HepG2 (cell line): ENCODE results near the gene NELFB. TPM values are rescaled to one million over a fixed set of nuclear protein-coding genes. Genes with fewer than 3 reads are reported as not detected.
A peak's percentile ranks its signal among the peaks of the same experiment; 100 is the strongest.

Experiments
- ATAD3A ChIP-seq: sonication (generic); formaldehyde crosslinking; IDR thresholded peaks from 2 replicates; pipeline ENCODE4 v1.4.0; 2020; ENCODE audit warnings: missing genetic modification reagents
- BCL6 ChIP-seq: IDR thresholded peaks from 2 replicates; pipeline ENCODE4 v1.6.1; 2016; ENCODE audit warnings: missing genetic modification reagents, missing compliant biosample characterization
- ESRRA ChIP-seq: sonication (generic); formaldehyde crosslinking; IDR thresholded peaks from 2 replicates; pipeline ENCODE4 v1.5.1; 2020; ENCODE audit warnings: mild to moderate bottlenecking, low read depth, missing genetic modification reagents
- HINFP ChIP-seq: sonication (generic); formaldehyde crosslinking; IDR thresholded peaks from 2 replicates; pipeline ENCODE4 v1.4.0; 2020; ENCODE audit warnings: low read depth, mild to moderate bottlenecking, missing genetic modification reagents
- KLF11 ChIP-seq: IDR thresholded peaks from 2 replicates; pipeline ENCODE4 v1.6.1; 2016; ENCODE audit warnings: missing compliant biosample characterization
- LCORL ChIP-seq, 2 experiments: fragments of 450-650 bp in 1 of 2; sonication (generic) in 1 of 2; formaldehyde crosslinking in 1 of 2; IDR thresholded peaks; 2 replicates each; pipeline versions ENCODE4 v1.5.0 to v1.6.1; 2017 to 2020; ENCODE audit warnings: antibody characterized with exemption in 1 of 2, missing genetic modification reagents in 1 of 2
- MAX ChIP-seq: IDR thresholded peaks from 2 replicates; pipeline ENCODE4 v1.6.1; 2012; ENCODE audit warnings: inconsistent platforms
- NR2F1 ChIP-seq, 2 experiments: fragments of 450-650 bp in 1 of 2; formaldehyde crosslinking in 1 of 2; IDR thresholded peaks; 2 replicates each; pipeline versions ENCODE4 v1.5.0 to v1.6.1; 2016 to 2020; ENCODE audit warnings: mild to moderate bottlenecking in 1 of 2, missing compliant biosample characterization in 1 of 2, missing genetic modification reagents in 1 of 2, moderate library complexity in 1 of 2
- NRL ChIP-seq: sonication (generic); formaldehyde crosslinking; IDR thresholded peaks from 2 replicates; pipeline ENCODE4 v1.5.0; 2020; ENCODE audit warnings: missing genetic modification reagents, mild to moderate bottlenecking, moderate library complexity, borderline replicate concordance
- PATZ1 ChIP-seq: sonication (generic); formaldehyde crosslinking; IDR thresholded peaks from 2 replicates; pipeline ENCODE4 v1.4.0; 2020; ENCODE audit warnings: missing genetic modification reagents
- PAX8 ChIP-seq: sonication (generic); formaldehyde crosslinking; IDR thresholded peaks from 2 replicates; pipeline ENCODE4 v1.8.0; 2022; ENCODE audit warnings: mild to moderate bottlenecking, missing genetic modification reagents, borderline replicate concordance
- POGK ChIP-seq: sonication (generic); formaldehyde crosslinking; conservative IDR thresholded peaks from 2 replicates; pipeline ENCODE4 v1.8.0; 2022; ENCODE audit warnings: mild to moderate bottlenecking, moderate library complexity, missing genetic modification reagents
- SAP130 ChIP-seq: IDR thresholded peaks from 2 replicates; pipeline ENCODE4 v1.6.1; 2016; ENCODE audit warnings: low read depth
- THAP8 ChIP-seq: sonication (generic); formaldehyde crosslinking; IDR thresholded peaks from 2 replicates; pipeline ENCODE4 v1.5.1; 2020; ENCODE audit warnings: missing genetic modification reagents, mild to moderate bottlenecking, borderline replicate concordance
- TRIM24 ChIP-seq: sonication (generic); formaldehyde crosslinking; IDR thresholded peaks from 2 replicates; pipeline ENCODE4 v1.8.0; 2022; ENCODE audit warnings: mild to moderate bottlenecking, missing genetic modification reagents
- ZFY ChIP-seq: sonication (generic); formaldehyde crosslinking; IDR thresholded peaks from 2 replicates; pipeline ENCODE4 v1.4.0; 2020; ENCODE audit warnings: missing genetic modification reagents
- ZNF34 ChIP-seq: sonication (generic); formaldehyde crosslinking; IDR thresholded peaks from 2 replicates; pipeline ENCODE4 v1.4.0; 2020; ENCODE audit warnings: mild to moderate bottlenecking, missing genetic modification reagents, borderline replicate concordance
- ZNF597 ChIP-seq: sonication (generic); formaldehyde crosslinking; IDR thresholded peaks from 2 replicates; pipeline ENCODE4 v1.5.0; 2020; ENCODE audit warnings: missing genetic modification reagents
- ZNF768 ChIP-seq: sonication (generic); formaldehyde crosslinking; IDR thresholded peaks from 2 replicates; pipeline ENCODE4 v1.4.0; 2020; ENCODE audit warnings: missing genetic modification reagents
- ZNF777 ChIP-seq: sonication (generic); formaldehyde crosslinking; IDR thresholded peaks from 2 replicates; pipeline ENCODE4 v1.4.0; 2020; ENCODE audit warnings: missing genetic modification reagents
- polyA plus RNA-seq, 8 experiments: library from polyadenylated mRNA; depleted of rRNA in 3 of 8; stranded (reverse) in 7 of 8; unstranded in 1 of 8; fragments of >200 nt; fragmentation: Illumina TruSeq in 4 of 8; extraction: Trizol in 4 of 8; gene quantifications; 2 replicates each; pipeline versions ENCODE4 v1.2.1 to v1.2.3, GENCODE V29; 2011 to 2016; ENCODE audit warnings: low read depth in 4 of 8, missing spikeins in 1 of 8, mixed read lengths in 1 of 8; ENCODE audit not compliant: insufficient read depth in 1 of 8
- total RNA-seq, 5 experiments: library from RNA; depleted of rRNA; stranded (reverse); fragments of >200 nt; fragmentation: Illumina TruSeq; extraction: Trizol; gene quantifications; 2 replicates each; pipeline ENCODE4 v1.2.3, GENCODE V29; 2016; ENCODE audit warnings: low read depth in 1 of 5

NELFB gene
- total and polyA plus RNA-seq, 2 of the 13 experiments (the other 11 are each of a cell fraction or from before 2014, with no cell fraction given), result 26.5 to 45.8 TPM

- TF ChIP-seq TRIM24, result no peak
- TF ChIP-seq ZNF777 (CRISPR knock-in tag), result peak; percentile 23; the same call in 1 of the 2 replicates
- 0 out of 2 replicates have a peak, but pooled peaks have one; percentile 17 for TF ChIP-seq PATZ1 (CRISPR knock-in tag)
- no peak; the same call in 1 of the 2 replicates for TF ChIP-seq ZNF768 (CRISPR knock-in tag)
- TF ChIP-seq ATAD3A (CRISPR knock-in tag), result 0 out of 2 replicates have a peak, but pooled peaks have one; percentile 56
- 0 out of 2 replicates have a peak, but pooled peaks have one; percentile 30 for TF ChIP-seq ESRRA (CRISPR knock-in tag)
- TF ChIP-seq LCORL (IDR thresholded peaks at IDR 0.05), result no peak
- TF ChIP-seq LCORL (CRISPR knock-in tag; IDR thresholded peaks at IDR 0.05), result peak; percentile 16; the same call in 1 of the 2 replicates
- peak; percentile 12; the same call in 1 of the 2 replicates for TF ChIP-seq ZFY (CRISPR knock-in tag)
- 0 out of 2 replicates have a peak, but pooled peaks have one; percentile 22 for TF ChIP-seq BCL6 (CRISPR knock-in tag)
- TF ChIP-seq POGK (CRISPR knock-in tag), result 0 out of 2 replicates have a peak, but pooled peaks have one; percentile 10
- TF ChIP-seq SAP130 (CRISPR knock-in tag), result 0 out of 2 replicates have a peak, but pooled peaks have one; percentile 8
- TF ChIP-seq MAX, result peak; percentile 25; the same call in 1 of the 2 replicates
- 0 out of 2 replicates have a peak, but pooled peaks have one; percentile 15 for TF ChIP-seq PAX8 (CRISPR knock-in tag)
- TF ChIP-seq KLF11 (CRISPR knock-in tag), result no peak
- TF ChIP-seq HINFP (CRISPR knock-in tag), result 0 out of 2 replicates have a peak, but pooled peaks have one; percentile 61
- TF ChIP-seq NRL (CRISPR knock-in tag), result peak; percentile 68; the same call in 1 of the 2 replicates
- no peak for TF ChIP-seq ZNF597
- 0 out of 2 replicates have a peak, but pooled peaks have one; percentile 54 for TF ChIP-seq THAP8 (CRISPR knock-in tag)
- 0 out of 2 replicates have a peak, but pooled peaks have one; percentile 53 for TF ChIP-seq ZNF34 (CRISPR knock-in tag)
- no peak for TF ChIP-seq NR2F1 (CRISPR knock-in tag; IDR thresholded peaks at IDR 0.05)
Measured at GRCh38 chr9:137294681-137295237, 39.6 kb downstream of the NELFB start (continued).
